Measurements from ENCODE around the gene CCR6. TPM values are rescaled to one million over a fixed set of nuclear protein-coding genes. Genes with fewer than 3 reads are reported as not detected.
"Not testable (repeated sequence)": the region's sequence is repeated elsewhere in the genome, so short reads cannot be mapped to it uniquely, and the experiment has no call there.

CCR6 gene
- total RNA-seq, 1 donor from 2014 or later: not detected

GRCh38 chr6:167087857-167088354 lies 35.0 kb upstream of the CCR6 start:
- Histone ChIP-seq H3K9me3 (peaks cover 0 to 7% of the 10 kb centered on the region in 2 donors), H3K27ac (no peak overlapping the region), H3K4me1 (no peaks in the 10 kb centered on the region), H3K4me3 (no peak overlapping the region), H3K36me3 (no peaks in the 10 kb centered on the region), H3K27me3 (no peaks in the 10 kb centered on the region)
- TF ChIP-seq CTCF (IDR thresholded peaks at IDR 0.05): no peak
- intact Hi-C loops (cut with DNase I): no loop called here
- DNase-seq (ENCODE audit: low spot score in 2 of 2): no peak

GRCh38 chr6:167088741-167089140 lies 34.2 kb upstream of the CCR6 start:
- H3K27ac ChIP-seq; H3K36me3 ChIP-seq; H3K9me3 ChIP-seq; H3K27me3 ChIP-seq; H3K4me1 ChIP-seq; intact Hi-C loops (cut with DNase I); H3K4me3 ChIP-seq; DNase-seq (ENCODE audit: low spot score in 2 of 2): not testable (repeated sequence)

GRCh38 chr6:167089243-167090142 lies 33.4 kb upstream of the CCR6 start:
- Histone ChIP-seq H3K4me1 (no peaks in the 10 kb centered on the region), H3K27me3 (no peaks in the 10 kb centered on the region), H3K9me3 (peaks cover 0 to 7% of the 10 kb centered on the region in 2 donors), H3K27ac (no peak overlapping the region), H3K36me3 (no peaks in the 10 kb centered on the region), H3K4me3 (no peak overlapping the region)
- no peak for DNase-seq (ENCODE audit: low spot score in 2 of 2)
- intact Hi-C loops (cut with DNase I): no loop called here
- no peak for TF ChIP-seq CTCF (IDR thresholded peaks at IDR 0.05)

- no peak overlapping the region for H3K27ac ChIP-seq
- no peak overlapping the region for H3K4me3 ChIP-seq
- H3K9me3 ChIP-seq: peaks cover 0 to 7% of the 10 kb centered on the region in 2 donors
- H3K27me3 ChIP-seq: no peaks in the 10 kb centered on the region
- TF ChIP-seq CTCF (IDR thresholded peaks at IDR 0.05): no peak
- H3K4me1 ChIP-seq: no peaks in the 10 kb centered on the region
- H3K36me3 ChIP-seq: no peaks in the 10 kb centered on the region
- intact Hi-C loops (cut with DNase I): no loop called here
- no peak for DNase-seq (ENCODE audit: low spot score in 2 of 2)
Observed at GRCh38 chr6:167090171-167090570, 32.7 kb upstream of the CCR6 start.

- Histone ChIP-seq H3K27me3 (no peaks in the 10 kb centered on the region), H3K36me3 (no peaks in the 10 kb centered on the region), H3K4me1 (no peaks in the 10 kb centered on the region), H3K9me3 (peaks cover 0 to 7% of the 10 kb centered on the region in 2 donors), H3K4me3 (no peak overlapping the region), H3K27ac (no peak overlapping the region)
- no peak for TF ChIP-seq CTCF (IDR thresholded peaks at IDR 0.05)
- DNase-seq (ENCODE audit: low spot score in 2 of 2): no peak
- intact Hi-C loops (cut with DNase I): no loop called here
Observed at GRCh38 chr6:167091026-167091804, 31.7 kb upstream of the CCR6 start.

- H3K9me3 ChIP-seq: peaks cover 0 to 7% of the 10 kb centered on the region in 2 donors
- H3K27ac ChIP-seq: no peak overlapping the region
- no peak overlapping the region for H3K4me3 ChIP-seq
- H3K27me3 ChIP-seq: no peaks in the 10 kb centered on the region
- TF ChIP-seq CTCF (IDR thresholded peaks at IDR 0.05): no peak
- H3K36me3 ChIP-seq: no peaks in the 10 kb centered on the region
- DNase-seq (ENCODE audit: low spot score in 2 of 2): no peak
- no peaks in the 10 kb centered on the region for H3K4me1 ChIP-seq
- intact Hi-C loops (cut with DNase I): no loop called here
Observed at GRCh38 chr6:167091805-167092107, 31.1 kb upstream of the CCR6 start.
